Skeletal muscle satellite cell (primary cell): ENCODE results near the gene ASTN2.
"Not testable (repeated sequence)": the region's sequence is repeated elsewhere in the genome, so short reads cannot be mapped to it uniquely, and the experiment has no call there.

ENCODE experiments used
- H3K27me3 ChIP-seq: 2 replicates; pipeline ENCODE4 v1.7.0; 2013; ENCODE audit warnings: low read length; ENCODE audit not compliant: control insufficient read depth, insufficient read depth
- H3K36me3 ChIP-seq: 2 replicates; pipeline ENCODE4 v1.7.0; 2013; ENCODE audit warnings: mild to moderate bottlenecking, control low read depth, low read length; ENCODE audit not compliant: insufficient read depth
- H3K4me1 ChIP-seq: 2 replicates; pipeline ENCODE4 v1.7.0; 2013; ENCODE audit warnings: low read length; ENCODE audit not compliant: control insufficient read depth, insufficient read depth
- H3K4me2 ChIP-seq: 2 replicates; pipeline ENCODE4 v1.7.0; 2013; ENCODE audit warnings: mild to moderate bottlenecking, low read length
- H3K4me3 ChIP-seq: 2 replicates; pipeline ENCODE4 v1.7.0; 2013; ENCODE audit warnings: low read length
- H3K9ac ChIP-seq: 2 replicates; pipeline ENCODE4 v1.7.0; 2013; ENCODE audit warnings: mild to moderate bottlenecking, low read depth, low read length, moderate library complexity
- H3K9me3 ChIP-seq: replicated peaks from 2 replicates; pipeline ENCODE4 v1.7.0; 2013; ENCODE audit warnings: mild to moderate bottlenecking, control low read depth, low read length

Gene ASTN2

GRCh38 chr9:116868201-116868600 is 546.7 kb downstream of the ASTN2 start:
- H3K4me1 ChIP-seq: no peaks in the 10 kb centered on the region
- no peaks in the 10 kb centered on the region for H3K36me3 ChIP-seq
- H3K4me3 ChIP-seq: no peak overlapping the region
- no peaks in the 10 kb centered on the region for H3K27me3 ChIP-seq
- H3K9me3 ChIP-seq: no peaks in the 10 kb centered on the region
- no peak overlapping the region for H3K9ac ChIP-seq
- H3K4me2 ChIP-seq: no peak overlapping the region

DNA sequence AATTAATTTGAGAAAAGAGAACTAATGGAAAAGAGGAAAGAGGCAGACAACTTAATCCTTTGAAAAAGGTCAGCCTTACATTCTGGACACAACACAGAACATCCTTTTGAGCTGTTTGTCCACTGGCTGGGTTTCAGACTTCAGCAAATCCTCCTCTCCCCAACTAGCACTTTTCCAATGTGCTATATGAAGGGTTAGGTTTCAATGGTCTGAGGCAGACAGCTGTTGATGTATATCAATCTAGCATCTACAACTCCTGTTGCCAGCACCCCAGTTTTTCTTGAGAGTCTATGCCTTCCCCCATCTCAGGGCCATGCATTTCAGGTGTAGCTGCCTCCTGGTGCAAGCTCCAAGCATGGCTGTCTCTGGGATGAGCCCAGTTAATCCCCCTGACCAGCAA is 553.5 kb downstream of the ASTN2 start:
- Histone ChIP-seq H3K27me3 (peaks cover 2% of the 10 kb centered on the region), H3K4me1 (no peaks in the 10 kb centered on the region), H3K9ac (no peak overlapping the region), H3K4me3 (no peak overlapping the region), H3K9me3 (no peaks in the 10 kb centered on the region), H3K36me3 (no peaks in the 10 kb centered on the region), H3K4me2 (no peak overlapping the region)

GRCh38 chr9:116860509-116861120 is 554.2 kb downstream of the ASTN2 start:
- Histone ChIP-seq H3K9me3 (no peaks in the 10 kb centered on the region), H3K4me2 (no peak overlapping the region), H3K4me1 (no peaks in the 10 kb centered on the region), H3K36me3 (no peaks in the 10 kb centered on the region), H3K9ac (no peak overlapping the region), H3K27me3 (peaks cover 2% of the 10 kb centered on the region), H3K4me3 (no peak overlapping the region)

- Histone ChIP-seq H3K4me2 (no peak overlapping the region), H3K9ac (no peak overlapping the region), H3K27me3 (peaks cover 2% of the 10 kb centered on the region), H3K9me3 (no peaks in the 10 kb centered on the region), H3K36me3 (no peaks in the 10 kb centered on the region), H3K4me1 (no peaks in the 10 kb centered on the region), H3K4me3 (no peak overlapping the region)
Observed at GRCh38 chr9:116859763-116860162, 555.1 kb downstream of the ASTN2 start.

DNA sequence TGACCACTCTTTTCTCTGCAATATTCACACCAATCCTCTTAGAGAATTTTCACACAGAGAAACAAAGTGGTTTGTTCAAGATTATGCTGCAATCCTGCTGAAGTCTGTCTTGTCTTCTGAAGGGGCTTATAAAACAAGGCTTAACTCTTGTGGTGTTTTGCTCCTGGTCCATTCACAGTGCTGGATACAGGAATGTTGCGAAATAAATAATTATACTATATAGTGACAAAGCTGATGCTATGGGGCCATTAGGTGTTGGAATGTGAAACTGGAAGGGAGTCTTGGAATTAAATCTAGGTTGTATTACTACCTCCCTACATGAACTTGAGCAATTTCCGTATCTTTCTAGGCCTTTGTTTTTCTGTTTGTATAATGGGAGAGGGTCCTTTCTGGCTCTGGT is 557.5 kb downstream of the ASTN2 start:
- Histone ChIP-seq H3K27me3 (peaks cover 2% of the 10 kb centered on the region), H3K4me3 (no peak overlapping the region), H3K9me3 (no peaks in the 10 kb centered on the region), H3K9ac (no peak overlapping the region), H3K4me1 (no peaks in the 10 kb centered on the region), H3K4me2 (no peak overlapping the region), H3K36me3 (no peaks in the 10 kb centered on the region)

DNA sequence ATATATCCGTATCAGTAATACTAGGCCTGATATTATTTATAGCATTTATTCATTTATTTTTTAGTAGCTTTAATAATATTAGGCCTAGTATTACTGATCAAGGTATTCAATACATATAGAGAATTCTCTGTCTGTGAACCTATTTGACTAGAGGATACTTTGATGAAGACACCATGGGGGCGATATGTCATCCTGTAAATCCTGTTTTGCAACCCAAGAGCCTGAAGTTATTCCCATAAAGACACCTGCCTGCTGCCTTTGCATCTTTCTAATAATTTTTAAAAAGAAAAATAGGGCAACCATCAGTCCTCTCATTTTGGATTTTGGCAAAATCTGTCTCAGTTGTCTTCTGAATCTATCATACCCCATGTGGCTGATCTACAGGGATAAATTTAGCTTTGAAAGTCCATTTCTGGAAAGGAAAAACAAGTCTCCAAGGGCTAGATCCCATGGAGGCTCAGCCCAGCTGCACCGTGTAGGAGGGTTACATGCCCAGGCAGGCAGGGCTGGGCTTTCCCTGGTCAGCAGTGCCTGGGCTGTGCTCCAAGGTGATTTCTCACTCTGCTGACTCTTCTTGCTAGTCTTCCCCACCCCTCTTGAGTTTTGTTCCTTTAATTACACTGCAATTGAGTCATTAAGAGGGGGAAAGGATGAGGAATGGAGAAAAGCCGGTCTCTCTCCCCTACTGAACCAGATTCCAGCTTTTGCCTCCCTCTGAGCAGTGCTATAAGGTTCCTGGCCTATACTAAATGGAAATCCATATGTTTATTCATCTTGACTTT is 558.8 kb downstream of the ASTN2 start:
- Histone ChIP-seq H3K27me3 (no peaks in the 10 kb centered on the region), H3K9me3 (no peaks in the 10 kb centered on the region), H3K4me2 (no peak overlapping the region), H3K4me3 (no peak overlapping the region), H3K4me1 (no peaks in the 10 kb centered on the region), H3K36me3 (no peaks in the 10 kb centered on the region), H3K9ac (no peak overlapping the region)

- Histone ChIP-seq H3K4me2 (no peak overlapping the region), H3K36me3 (no peaks in the 10 kb centered on the region), H3K4me3 (no peak overlapping the region), H3K9ac (no peak overlapping the region), H3K4me1 (no peaks in the 10 kb centered on the region), H3K27me3 (no peaks in the 10 kb centered on the region), H3K9me3 (no peaks in the 10 kb centered on the region)
Observed at GRCh38 chr9:116849721-116850120, 565.1 kb downstream of the ASTN2 start.

- Histone ChIP-seq H3K4me2 (no peak overlapping the region), H3K9ac (no peak overlapping the region), H3K27me3 (no peaks in the 10 kb centered on the region), H3K9me3 (no peaks in the 10 kb centered on the region), H3K4me3 (no peak overlapping the region), H3K36me3 (no peaks in the 10 kb centered on the region), H3K4me1 (no peaks in the 10 kb centered on the region)
Observed at GRCh38 chr9:116844621-116845020, 570.2 kb downstream of the ASTN2 start.

DNA sequence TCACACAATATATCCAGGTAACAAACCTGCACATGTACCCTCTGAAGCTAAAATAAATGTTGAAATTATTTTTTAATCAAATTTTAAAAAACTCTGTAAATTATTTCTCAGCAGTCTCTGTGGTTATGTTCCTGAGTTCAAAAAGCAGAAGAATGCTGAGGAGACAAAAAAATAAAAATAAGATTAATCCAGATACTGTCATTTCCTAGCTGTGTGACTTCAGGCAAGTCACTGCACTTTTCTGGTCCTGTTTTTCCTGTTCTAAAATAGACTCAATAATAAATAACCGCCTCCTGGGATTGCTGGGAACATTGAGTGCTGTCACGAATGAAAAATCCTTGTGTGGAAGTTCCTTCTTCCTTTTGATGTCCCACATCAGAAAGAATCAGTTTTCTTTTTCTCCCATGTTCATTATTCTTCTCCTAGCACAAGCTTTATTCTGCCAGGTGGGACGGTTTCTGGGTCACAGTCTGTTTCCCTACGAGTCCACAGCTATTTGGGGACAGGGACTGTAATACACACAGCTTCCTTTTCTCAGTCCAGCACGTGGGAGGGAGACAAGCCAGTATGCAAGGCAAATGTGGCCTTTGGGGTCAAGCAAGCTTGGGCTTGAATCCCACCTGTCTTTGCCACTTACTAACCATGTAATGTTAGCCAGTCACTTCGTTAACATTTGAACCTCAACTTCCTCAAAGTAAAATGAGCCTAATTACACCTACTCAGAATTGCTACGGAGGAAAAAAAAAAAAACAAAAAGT is 570.8 kb downstream of the ASTN2 start:
- Histone ChIP-seq H3K9ac (no peak overlapping the region), H3K9me3 (no peaks in the 10 kb centered on the region), H3K27me3 (no peaks in the 10 kb centered on the region), H3K4me3 (no peak overlapping the region), H3K4me1 (no peaks in the 10 kb centered on the region), H3K36me3 (no peaks in the 10 kb centered on the region), H3K4me2 (no peak overlapping the region)

- Histone ChIP-seq H3K27me3 (no peaks in the 10 kb centered on the region), H3K9me3 (no peaks in the 10 kb centered on the region), H3K4me2 (no peak overlapping the region), H3K4me1 (peaks cover 2% of the 10 kb centered on the region), H3K9ac (no peak overlapping the region), H3K36me3 (no peaks in the 10 kb centered on the region), H3K4me3 (no peak overlapping the region)
Observed at GRCh38 chr9:116842658-116843057, 572.2 kb downstream of the ASTN2 start.

- H3K9ac ChIP-seq, H3K27me3 ChIP-seq, H3K4me3 ChIP-seq, H3K9me3 ChIP-seq, H3K4me2 ChIP-seq, H3K36me3 ChIP-seq: not testable (repeated sequence)
- H3K4me1 ChIP-seq: peaks cover 10% of the 10 kb centered on the region
Observed at GRCh38 chr9:116838468-116838867, 576.4 kb downstream of the ASTN2 start.
